ENCODE measurements around the gene MMP10.

MMP10 gene

DNA sequence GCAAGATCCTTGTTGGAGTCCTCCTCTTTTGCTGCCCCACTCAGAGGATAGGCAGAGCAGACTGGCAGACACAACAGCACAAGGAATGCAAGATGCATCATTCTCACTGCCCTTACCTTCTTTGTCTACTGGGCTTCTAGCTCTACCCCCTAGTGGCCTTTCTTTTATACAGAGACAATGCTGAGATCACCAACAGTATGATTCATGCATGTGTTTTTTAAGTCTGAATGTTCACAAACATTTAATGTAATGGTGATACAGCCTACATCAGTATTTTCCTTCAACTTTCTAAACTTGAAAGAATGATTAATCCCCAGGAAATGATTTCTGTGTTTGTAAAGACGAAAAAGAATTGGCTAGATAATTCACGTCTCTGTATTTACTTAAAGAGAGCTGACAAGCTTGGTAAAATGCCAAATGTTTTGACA, at the start of gene MMP10:
TSS of gene MMP10 (minus strand) at position 138 of the 428 bp plus-strand sequence. CDS start at position 101, 37 bp downstream.
- DNase-seq, result no peak

DNA sequence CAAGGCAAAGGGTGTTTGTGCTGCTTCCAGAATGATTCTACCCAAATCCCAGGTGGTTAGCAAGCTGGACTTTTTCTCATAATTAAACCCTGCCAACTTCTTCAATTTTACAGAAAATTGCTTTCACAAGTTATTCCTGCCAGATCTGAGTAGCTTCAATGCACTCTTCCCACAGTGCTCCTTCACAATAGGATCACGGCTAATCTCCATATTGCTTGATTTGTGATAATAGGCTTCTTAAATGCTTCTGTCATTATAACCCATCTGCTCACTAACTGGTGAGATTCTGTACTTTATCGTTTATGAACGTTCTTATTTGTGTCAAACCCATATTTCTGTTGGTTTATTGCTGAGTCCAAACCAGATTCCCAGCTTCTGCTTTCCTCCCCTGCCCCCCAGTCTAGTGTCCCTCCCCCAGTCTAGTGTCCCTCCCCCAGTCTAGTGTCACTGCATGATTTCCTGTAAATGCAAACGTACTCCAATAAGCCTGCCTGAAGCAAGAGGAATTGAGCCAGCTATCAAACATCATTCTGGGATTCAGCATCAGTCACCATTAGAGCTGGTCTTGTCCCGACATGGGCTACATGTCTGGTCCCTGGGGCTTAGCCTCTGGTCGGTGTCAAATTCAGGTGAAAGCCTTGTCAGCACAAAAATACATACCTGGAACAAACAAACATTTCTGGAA, 49.0 kb upstream of the MMP10 start:
- no peak for DNase-seq

DNA sequence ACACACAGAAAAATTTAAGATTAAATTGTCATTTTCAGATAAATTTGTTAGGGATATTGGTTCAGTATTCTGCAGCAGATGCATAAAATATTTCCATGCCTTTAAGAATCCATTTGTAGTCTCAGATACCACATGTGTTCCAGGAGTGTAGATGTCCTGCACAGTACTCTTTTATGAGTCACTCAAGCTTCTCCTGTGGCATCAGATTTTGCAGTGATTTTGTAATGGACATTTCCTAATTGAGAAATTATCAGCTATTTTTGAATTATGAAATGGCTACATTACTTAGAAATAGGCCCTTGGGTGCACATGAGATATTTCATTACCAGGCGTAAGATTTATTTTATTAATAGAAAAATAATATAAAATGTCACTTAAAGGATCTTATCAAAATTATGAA, 44.1 kb upstream of the MMP10 start:
- no peak for DNase-seq

DNA sequence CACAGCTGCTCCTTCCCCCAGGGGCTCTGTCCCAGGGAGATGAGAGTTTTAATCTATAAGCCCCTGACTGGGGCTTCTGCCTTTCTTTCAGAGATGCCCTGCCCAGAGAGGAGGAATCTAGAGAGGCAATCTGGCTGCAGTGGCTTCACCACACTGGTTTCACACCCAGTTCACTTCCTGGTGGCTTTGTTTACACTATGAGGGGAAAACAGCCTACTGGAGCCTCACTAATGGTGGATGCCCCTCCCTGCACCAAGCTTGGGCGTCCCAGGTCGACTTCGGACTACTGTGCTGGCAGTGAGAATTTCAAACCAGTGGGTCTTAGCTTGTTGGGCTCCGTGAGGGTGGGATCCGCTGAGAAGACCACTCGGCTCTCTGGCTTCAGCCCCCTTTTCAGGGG, 39.1 kb upstream of the MMP10 start:
- DNase-seq, result no peak

DNA sequence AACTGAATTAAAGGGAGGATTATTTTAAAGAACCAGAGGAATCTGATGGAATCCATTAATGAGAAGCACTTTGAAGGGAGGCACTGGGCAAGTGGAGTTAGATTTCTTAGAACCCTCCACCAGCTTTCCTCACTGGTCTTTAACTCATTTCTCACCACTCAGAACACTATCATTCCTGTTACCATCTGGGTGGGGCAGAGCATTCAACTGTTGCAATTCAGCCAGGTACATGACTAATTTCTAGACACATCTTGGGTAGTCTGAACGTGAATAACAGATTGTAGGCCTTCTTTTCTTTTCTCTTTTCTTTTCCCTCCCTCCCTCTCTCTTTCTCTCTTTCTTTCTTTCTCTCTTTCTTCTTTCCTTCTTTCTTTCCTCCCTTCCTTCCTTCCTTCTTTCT, 33.1 kb upstream of the MMP10 start:
- no peak for DNase-seq

DNA sequence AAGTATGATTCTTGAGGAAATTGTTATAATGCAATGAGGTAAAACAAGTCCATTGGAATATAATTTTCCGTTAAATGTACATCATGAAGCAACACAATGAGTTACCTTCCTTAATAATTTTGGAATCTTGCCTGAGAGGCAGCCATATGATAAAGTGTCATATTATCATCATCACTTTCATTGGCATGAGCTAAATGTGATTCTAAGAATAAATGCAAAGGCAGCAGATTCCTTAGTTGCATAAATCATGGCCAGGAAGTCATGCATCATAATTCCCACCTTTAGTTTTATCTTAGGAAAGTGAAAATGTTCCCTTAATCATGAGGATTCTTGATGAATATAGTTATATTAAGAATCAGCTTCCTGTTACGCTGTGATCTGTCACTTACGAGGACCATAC, 31.8 kb upstream of the MMP10 start:
- DNase-seq, result no peak

DNA sequence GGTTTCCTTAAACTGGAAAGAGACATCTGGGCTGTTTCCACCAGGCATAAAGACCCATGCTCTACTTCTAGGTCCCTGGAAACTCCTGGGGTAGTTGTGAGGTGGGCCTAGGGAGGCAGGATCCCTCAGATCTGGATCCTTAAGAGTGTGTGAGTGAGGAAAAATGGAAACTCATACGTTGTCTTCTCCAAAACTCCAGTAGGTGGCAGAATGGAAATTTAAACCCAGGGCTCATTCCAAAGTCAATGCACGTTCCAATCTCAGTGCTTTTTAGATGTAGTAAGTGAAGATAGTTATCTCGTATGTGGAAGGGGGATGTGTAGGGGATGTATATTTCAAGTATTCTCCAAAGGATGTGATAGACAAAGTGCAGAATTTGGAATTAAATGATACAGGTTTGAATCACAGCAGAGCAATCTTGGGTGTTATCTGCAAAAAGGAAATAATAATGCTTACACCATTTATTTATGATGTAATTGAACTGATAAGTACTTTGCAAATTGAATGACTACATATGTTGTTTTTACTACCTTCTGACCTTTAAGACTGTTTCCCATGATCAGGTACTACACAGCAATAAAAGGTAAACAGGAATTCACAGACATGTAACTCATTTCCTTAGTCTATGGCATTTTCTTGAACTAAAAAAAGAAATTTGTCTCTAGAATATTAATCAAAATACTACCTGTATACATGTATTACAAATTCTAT, 30.7 kb upstream of the MMP10 start:
- DNase-seq, result no peak

DNA sequence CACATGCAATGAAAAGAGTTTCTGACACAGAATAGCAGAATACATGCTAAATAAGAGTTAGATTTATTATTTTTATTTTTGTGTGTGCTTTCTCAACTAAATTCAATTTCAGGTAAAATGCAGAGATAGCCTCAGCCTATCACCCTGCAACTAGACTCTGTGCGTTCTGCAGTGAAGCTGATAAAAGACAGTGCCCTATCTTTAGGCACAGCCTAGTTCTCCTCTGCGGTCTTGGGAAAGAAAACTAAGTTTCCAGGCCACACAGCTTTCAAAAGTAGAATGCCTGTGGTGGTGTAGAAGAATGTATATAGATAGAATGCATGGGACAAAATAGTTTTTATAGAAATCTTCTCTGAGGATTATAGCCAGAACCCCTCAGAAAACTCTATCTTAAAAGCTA, 29.5 kb upstream of the MMP10 start:
- DNase-seq, result no peak

DNA sequence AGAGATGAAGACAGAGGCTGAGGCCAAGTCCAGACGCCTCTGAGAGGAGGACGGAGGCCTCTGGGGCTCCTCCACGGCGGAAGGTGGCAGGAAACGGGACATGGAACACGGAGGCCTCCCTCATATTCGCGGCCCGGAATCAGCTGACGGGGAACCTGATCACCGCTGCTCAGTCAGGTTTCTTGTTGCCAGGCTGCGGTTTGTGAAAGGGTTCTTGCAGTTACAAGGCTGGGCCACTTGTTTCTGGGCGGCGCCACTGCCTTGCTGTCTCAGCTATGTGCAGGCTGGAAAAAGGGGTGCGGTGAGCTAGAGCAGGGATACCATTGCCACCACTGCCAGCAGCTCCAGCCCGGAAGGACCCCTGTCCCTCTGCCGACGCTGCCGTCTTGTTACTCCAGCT, 27.5 kb upstream of the MMP10 start:
- DNase-seq, result no peak

DNA sequence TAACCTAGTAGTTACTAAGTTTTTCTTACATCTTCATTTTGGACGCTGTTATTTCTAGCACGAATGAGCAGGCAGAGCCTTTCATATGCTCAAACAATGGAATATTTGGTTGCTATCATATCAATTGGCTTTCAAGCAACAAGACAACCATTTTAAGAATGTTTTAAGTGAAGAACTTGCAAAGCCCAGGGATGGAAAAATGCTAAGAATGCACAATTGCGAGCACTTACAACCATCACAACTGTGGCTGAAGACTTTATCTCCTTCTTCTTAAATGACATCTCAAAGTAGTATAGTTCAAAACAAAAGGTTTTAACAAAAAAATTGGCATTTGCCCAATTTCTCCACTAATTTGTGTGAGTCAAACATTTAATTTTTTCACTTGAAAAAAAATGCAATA, 25.9 kb upstream of the MMP10 start:
- no peak for DNase-seq

DNA sequence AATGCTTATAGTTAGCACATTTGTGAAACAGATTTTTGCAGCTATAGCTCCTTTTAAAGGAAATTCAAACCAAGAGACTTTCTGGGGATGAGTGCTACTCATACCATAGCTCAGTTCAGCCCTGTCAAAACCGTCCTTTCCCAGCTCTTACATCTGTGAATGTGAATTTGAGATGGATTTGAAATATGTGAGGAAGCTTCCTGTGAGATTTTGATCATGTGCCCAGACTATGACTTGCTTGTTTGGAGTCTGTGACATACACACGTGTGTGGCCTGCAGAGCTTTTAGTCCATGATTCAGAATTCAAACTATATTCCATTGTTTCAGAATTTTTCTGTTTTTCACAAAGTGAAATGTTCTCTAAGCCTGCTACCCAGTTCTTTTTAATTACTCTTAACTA, 21.9 kb upstream of the MMP10 start:
- DNase-seq, result no peak

DNA sequence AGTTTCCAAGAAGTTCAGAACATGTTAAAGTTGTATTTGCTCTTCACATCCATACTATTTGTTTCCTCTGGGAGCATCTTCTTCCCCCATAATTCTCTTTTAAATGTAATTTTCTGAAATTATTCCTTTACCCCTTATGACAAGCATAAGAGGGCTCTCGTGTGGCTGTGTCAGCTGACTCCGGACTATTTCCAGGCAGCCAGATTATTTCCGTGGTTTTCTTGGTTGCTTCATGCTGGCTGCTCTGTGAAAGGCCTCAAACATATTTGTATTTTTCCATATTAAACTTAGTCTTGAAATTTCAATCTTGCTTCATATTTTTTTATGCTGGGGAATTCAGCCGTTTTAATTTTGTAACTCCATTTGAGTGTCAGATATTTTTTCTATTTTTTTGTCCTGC, 20.3 kb upstream of the MMP10 start:
- DNase-seq, result no peak

DNA sequence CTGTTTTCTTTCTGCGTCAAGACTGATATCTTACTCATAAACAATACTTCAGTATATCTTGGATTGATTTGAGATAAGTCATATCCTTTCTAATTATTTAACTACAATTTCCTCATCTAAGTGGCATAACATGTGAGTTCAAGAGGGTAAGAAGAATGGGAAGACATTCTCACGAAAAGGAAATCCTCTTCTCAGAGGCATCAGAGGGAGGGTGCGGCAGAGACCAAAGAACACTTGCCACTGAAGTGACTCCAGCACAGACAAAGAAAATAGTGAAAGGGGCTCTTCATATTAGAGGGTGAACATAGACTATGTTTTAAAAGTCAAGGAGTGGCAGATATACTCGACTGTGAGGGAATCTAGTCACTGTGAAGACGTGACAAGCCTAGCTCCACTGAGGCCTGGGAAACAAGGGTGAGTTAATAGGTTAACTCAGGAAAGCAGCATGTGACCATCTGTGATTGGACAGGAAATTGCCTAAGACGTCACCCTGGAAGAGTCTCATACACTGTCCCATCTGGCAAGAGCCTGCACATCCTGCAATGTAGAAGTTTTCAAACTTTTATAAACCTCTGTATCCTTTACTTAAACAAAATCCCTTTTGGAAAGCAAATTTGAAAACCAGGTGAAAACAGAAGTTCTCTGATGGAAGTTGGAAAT, 19.4 kb upstream of the MMP10 start:
- DNase-seq, result no peak

DNA sequence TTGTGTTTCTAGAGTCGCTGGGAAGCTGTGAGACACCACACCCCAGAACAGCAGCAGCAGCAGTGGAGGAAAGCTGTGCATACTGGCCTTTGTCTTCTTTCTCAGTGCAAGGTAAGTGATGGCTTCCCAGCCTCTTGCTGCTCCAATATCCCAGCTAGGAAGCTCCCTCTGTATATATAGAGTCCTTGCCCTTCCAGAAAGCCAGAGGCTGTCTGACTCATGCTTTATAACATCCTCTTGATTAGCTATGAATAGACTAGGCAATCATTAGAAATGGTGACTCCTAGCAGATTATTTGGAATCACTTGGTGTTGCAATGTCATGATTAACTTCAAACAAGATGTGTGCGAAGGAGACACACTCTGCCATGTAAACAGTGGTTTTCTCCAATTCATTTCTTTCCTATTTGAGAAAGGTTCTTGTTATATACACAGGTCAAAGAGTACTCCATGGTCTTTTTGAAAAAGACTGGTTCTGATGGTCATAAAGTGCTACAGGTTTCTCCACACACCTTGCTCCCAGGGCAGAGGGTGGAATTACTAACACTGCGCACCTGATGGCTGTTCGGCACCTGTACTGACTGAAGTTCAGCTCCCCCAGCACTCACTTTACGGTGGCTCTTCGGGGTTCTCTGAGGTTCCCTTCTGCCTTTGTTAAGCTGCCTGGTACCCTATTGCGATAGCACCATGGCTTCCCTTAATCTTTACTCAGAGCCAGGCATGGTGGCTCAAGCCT, 17.8 kb upstream of the MMP10 start, which contains the start of gene MMP1:
TSS of gene MMP1 (minus strand) at position 149 of the 735 bp plus-strand sequence. CDS start at position 81, 68 bp downstream.
- DNase-seq, result no peak

DNA sequence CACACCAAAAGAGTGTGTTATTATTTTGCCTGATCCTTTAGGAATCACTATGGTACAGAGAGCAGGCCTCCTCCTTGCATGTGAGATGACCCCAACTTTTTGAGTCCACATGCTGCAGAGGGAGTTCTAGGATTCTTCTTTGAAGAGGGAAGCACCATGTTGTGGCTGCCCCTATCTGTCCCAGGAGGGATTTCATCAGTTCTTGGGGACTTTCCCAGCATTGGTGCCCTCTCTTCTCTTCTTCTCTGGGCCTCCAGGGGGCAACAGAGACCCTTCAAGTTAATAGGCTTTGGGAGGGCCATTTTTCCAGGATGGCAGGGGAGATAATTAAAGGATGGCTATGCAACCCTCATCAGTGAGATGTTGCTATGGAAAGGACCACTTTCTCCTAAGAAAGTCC, 14.0 kb upstream of the MMP10 start:
- DNase-seq, result no peak

DNA sequence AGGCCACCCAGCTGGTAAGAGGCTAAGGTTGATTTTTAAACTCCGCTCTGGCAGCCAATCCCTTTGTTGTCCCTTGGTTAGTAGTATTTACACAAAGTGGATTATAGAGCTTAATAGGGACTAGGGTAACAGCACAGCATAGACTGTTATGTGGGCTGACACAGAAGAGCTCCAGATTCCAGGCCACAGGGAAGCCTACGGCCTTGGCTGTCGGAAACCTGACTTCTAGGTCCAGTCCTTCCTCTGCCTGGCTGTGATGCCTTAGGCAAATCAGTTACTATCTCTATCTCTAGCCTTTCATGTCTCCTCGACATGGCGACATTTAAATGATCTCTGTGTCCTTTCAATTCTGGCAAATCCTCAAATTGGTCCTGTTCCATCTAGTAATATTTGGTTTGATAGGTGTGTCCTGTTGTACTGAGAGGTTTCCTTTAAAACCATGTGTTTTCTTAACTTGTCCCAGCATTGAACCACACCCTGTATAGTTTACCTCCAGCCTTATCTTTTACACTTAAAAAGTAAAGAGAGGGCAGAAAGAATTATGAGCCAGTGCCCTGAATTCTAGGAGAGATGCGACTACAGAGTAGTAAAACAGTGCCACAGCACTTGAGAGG, 13.4 kb upstream of the MMP10 start:
- DNase-seq, result no peak

DNA sequence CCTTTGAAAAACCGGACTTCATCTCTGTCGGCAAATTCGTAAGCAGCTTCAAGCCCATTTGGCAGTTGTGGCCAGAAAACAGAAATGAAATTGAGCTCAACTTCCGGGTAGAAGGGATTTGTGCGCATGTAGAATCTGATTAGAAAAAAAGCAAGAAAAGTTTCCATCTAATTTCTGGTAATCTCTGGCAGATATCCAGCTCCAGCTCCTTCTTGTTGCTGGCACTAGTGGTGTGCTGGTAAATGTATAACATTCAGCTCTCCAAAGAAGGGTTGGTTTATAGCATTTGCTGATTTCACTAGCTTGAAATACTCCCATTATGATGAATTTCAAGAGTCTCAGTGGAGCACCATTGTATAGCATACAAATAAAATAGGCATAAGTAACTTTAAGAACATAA, 12.2 kb upstream of the MMP10 start:
- DNase-seq, result no peak

DNA sequence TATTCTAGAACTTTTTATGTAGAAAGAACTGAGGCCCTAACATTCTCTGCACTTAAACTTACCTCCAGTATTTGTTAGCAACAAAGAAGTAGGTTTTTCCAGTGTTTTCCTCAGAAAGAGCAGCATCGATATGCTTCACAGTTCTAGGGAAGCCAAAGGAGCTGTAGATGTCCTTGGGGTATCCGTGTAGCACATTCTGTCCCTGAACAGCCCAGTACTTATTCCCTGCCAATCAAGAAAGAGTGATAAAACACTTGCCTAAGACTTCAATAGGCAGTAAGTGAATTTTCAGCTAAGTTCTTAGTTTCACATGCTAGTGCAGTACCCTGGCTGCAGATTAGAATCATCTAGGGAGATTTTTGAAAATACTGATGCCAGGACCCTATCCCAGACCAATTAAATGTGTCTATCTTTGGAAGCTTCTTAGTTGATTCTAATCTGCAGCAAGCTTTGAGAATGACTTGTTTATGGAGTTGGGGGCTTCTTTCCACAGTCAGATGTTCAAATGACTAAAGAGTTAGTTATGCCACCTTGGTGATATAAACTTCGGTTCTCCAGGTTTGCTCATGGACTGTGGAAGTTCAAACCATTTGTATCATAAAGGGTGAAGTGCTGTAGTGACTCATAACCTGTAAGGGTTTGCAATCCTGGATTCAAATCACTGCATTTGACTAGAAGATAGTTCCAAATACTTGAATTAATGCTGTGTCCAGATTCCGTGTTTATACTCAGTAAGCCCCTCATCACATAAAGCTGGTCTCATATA, 11.0 kb upstream of the MMP10 start:
- no peak for DNase-seq

DNA sequence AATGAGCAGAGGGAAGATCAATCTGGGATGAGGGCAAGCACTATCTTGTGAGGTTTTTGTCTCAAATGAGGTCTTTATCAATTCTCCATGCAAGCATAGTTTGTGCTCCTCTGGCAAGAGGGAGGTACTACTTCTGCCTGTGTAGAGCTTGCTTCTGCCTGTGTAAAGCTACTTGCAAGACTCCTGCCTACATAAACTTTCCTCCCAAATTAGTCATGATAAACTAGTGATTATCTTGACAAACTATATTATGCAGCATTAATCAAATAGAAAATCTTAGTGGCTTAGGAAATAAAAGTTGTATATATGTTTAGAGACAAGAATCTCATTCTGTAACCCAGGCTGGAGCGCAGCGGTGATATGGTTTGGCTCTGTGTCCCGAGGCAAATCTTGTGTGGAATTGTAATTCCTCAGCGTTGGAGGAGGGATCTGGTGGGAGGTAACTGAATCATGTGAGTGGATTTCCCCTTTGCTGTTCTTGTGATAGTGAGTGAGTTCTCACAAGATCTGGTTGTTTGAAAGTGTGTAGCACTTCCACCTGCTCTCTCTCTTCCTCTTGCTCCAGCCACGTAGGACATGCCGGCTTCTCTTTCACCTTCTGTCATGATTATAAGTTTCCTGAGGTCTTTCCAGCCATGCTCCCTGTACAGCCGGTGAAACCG, 8.0 kb upstream of the MMP10 start:
- DNase-seq, result no peak

DNA sequence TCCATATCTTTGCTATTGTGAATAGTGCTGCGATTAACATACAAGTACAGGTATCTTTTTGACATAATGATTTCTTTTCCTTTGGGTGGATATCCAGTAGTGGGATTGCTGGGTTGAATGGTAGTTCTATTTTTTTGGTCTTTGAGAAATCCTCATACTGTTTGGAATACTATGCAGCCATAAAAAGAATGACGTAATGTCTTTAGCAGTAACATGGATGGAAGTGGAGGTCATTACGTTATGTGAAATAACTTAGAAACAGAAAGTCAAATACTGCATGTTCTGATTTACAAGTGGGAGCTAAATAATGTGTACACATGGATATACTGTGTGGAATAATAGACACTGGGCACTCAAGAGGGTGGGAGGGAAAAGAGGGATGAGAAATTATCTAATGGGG, 4.0 kb upstream of the MMP10 start:
- no peak for DNase-seq

DNA sequence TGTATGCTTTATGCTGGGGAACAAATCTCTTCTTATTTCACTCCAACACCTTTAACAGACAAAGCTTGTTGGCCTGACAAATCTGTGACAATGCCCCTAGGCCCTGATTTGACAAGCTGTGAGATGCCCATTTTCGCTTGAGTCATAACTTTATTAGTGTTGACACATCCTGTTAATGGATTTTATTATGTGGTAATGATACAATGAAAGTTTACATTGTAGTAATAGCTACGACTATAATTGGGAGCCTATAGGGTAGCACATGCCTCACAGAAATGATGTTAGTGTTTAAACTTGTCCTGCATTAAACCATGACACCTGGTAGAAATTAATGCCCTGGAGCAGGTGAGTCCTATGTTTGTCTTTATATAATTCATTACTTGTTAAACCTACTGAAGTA, 3.3 kb upstream of the MMP10 start:
- DNase-seq, result no peak

DNA sequence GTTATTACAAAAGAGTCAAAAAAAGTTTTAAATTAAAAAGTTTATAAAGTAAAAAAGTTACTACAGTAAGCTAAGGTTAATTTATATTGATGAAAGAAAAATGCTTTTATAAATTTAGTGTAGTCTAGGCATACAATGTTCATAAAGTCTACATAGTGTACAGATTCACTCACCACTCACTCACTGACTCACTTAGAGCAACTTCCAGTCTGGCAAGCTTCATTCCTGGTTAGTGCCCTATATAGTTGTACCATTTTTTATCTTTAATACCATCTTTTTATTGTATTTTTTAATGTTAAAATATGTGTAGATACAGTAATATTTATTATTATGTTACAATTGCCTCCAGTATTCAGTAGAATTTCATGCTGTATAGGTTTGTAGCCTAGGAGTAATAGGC, 2.6 kb upstream of the MMP10 start:
- DNase-seq, result no peak
